OCI-LY3 (cell line): ENCODE measurements around the gene HS3ST3B1.

ENCODE experiments used
- H2AFZ ChIP-seq: fragments of 200-600, 300-600 bp; shearing (Covaris generic); 2 replicates; pipeline ENCODE4 v1.6.0; 2014; ENCODE audit warnings: antibody characterized with exemption, low read depth, low read length
- H3K27ac ChIP-seq: fragments of 200-600, 300-600 bp; sonication (generic); 2 replicates; pipeline ENCODE4 v1.5.1; 2014; ENCODE audit warnings: mild to moderate bottlenecking, low read length, moderate library complexity, mixed read lengths
- H3K27me3 ChIP-seq: fragments of 200-600, 300-600 bp; sonication (generic); 2 replicates; pipeline ENCODE4 v1.6.1; 2014; ENCODE audit warnings: low read depth, low read length, mixed read lengths
- H3K36me3 ChIP-seq: fragments of 200-600, 300-600 bp; sonication (generic); replicated peaks from 2 replicates; pipeline ENCODE3; 2014; ENCODE audit warnings: low read depth, low read length, mixed read lengths
- H3K4me1 ChIP-seq: fragments of 300-600, 200-600 bp; sonication (generic); 2 replicates; pipeline ENCODE4 v1.6.1; 2014; ENCODE audit warnings: low read length, mixed read lengths
- H3K4me2 ChIP-seq: fragments of 200-600, 300-600 bp; sonication (generic); 2 replicates; pipeline ENCODE4 v1.6.1; 2014; ENCODE audit warnings: low read length, mixed read lengths
- H3K4me3 ChIP-seq: fragments of 300-600, 200-600 bp; sonication (generic); 2 replicates; pipeline ENCODE4 v1.5.1; 2014; ENCODE audit warnings: antibody characterized with exemption, mild to moderate bottlenecking, low read length, moderate library complexity
- H3K79me2 ChIP-seq: fragments of 300-600, 200-600 bp; shearing (Covaris generic); 2 replicates; pipeline ENCODE4 v1.6.1; 2014; ENCODE audit warnings: mild to moderate bottlenecking, low read length, mixed read lengths
- H3K9ac ChIP-seq: fragments of 300-600, 200-600 bp; shearing (Covaris generic); 2 replicates; pipeline ENCODE4 v1.6.0; 2014; ENCODE audit warnings: mild to moderate bottlenecking, low read length, moderate library complexity
- H3K9me3 ChIP-seq: fragments of 200-600, 300-600 bp; shearing (Covaris generic); 2 replicates; pipeline ENCODE4 v1.6.1; 2014; ENCODE audit warnings: low read length, mixed read lengths; ENCODE audit not compliant: insufficient read depth
- H4K20me1 ChIP-seq: fragments of 200-600, 300-600 bp; sonication (generic); 2 replicates; pipeline ENCODE4 v1.6.1; 2016; ENCODE audit warnings: low read length, mixed read lengths; ENCODE audit not compliant: insufficient read depth
- CTCF ChIP-seq: fragments of 200-600, 300-600 bp; sonication (generic); IDR thresholded peaks from 2 replicates; pipeline ENCODE4 v1.5.1; 2014; ENCODE audit warnings: antibody characterized with exemption, low read length, low read depth
- EZH2phosphoT487 ChIP-seq: fragments of 200-600 bp; shearing (Covaris generic); IDR thresholded peaks from 2 replicates; pipeline ENCODE4 v1.6.1; 2018; ENCODE audit warnings: antibody characterized with exemption, mixed run types, low read depth

Gene HS3ST3B1

DNA sequence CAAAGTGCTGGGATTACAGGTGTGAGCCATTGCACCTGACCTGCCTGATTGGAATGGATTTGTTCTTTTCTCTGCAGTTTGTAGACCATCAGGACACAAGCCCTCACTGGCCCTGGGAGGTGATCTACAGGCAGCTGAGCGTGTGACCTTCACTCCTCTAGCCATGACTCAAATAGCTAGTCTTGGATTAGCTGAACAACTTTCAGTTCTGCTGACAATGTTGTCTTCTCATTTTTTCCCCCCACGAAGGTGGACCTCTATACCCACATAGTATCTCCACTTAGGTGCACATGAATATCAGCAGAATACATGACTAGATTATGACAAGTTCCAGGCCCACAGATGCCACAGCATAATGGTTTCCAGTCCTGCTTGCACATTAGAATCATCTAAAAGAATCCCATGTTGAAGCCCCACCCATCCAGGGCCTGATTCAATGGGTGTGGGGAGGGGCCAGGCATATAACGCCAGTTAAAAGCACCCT, 36.8 kb downstream of the HS3ST3B1 start:
- peaks cover 6% of the 10 kb centered on the region for H3K4me1 ChIP-seq
- no peak for TF ChIP-seq EZH2phosphoT487
- H3K4me2 ChIP-seq, result peak overlapping the region; percentile 26; the same call in 1 of the 2 replicates
- H3K9me3 ChIP-seq, result no peaks in the 10 kb centered on the region
- peaks cover 3% of the 10 kb centered on the region; the same call in 1 of the 2 replicates for H4K20me1 ChIP-seq
- peaks cover 23% of the 10 kb centered on the region for H3K27me3 ChIP-seq
- H3K9ac ChIP-seq, result no peak overlapping the region
- H3K79me2 ChIP-seq, result no peaks in the 10 kb centered on the region
- no peak overlapping the region for H3K27ac ChIP-seq
- no peak overlapping the region for H3K4me3 ChIP-seq
- H2AFZ ChIP-seq, result no peak overlapping the region
- no peaks in the 10 kb centered on the region for H3K36me3 ChIP-seq

DNA sequence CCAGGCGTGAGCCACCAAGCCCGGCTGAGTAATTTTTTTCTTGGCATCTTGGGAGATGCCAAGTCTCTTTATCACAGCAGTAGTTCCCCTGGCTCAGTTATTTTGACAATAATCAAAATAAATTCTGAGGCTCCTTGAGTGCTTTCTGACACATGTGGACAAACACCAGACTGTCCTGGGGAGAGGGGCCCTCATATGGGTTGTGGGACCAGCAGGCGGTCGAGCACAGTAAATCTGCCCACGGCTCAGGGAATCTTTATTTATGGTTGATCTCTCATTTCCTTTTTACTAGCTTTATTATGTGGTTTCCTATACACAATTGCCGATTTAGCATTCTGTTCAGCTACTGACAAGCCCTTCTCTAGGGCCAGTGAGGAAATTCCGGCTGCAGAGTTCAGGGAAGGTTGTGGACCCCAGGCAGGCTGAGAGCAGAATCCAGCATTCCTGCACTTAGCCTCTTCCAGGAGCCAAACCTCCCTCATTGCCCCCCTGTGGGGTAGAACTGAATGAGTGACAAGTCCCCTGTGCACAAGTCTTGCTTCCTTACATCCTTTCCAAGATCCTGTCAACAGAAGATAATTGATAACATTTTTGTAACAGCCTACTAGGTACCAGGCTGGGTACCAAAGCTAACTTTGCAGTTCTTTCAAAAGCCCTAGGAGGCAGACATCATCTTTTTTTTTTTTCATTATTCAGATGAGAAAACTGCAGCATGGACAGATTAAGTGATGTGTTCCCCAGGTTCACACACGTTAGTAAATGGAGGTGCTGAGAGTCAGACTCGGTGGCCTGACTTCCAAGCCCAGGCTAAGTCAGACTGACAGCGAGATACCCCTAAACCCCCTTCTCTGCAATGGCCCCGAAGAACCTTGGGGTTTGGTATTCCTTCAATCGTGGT, 40.2 kb downstream of the HS3ST3B1 start:
- Histone ChIP-seq H3K27ac (no peak overlapping the region), H3K4me3 (no peak overlapping the region), H2AFZ (no peak overlapping the region), H3K9ac (no peak overlapping the region), H4K20me1 (peaks cover 3% of the 10 kb centered on the region; the same call in 1 of the 2 replicates), H3K27me3 (peaks cover 23% of the 10 kb centered on the region), H3K4me1 (peaks cover 6% of the 10 kb centered on the region), H3K4me2 (no peak overlapping the region), H3K9me3 (no peaks in the 10 kb centered on the region), H3K79me2 (no peaks in the 10 kb centered on the region), H3K36me3 (no peaks in the 10 kb centered on the region)
- TF ChIP-seq EZH2phosphoT487 (no peak), CTCF (no peak)

DNA sequence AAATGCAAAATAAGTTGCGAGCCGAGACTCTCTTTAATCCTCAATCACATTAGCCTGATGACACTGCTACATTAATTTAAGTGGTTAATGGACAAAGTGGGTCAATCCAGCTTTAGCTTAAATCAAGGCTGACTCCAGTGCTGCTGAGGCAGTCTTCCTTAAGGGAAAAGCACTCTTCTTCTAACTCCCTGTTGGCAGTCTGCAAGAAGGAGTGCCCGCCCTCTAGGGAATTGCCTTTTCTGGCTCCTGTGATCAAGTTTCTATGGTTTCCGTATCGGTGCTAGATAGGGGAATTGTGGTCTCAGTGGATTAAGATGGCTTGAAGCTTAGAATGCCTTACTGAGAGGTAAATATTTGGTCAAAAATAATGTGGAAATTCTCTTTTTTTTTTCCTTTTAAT, 41.0 kb downstream of the HS3ST3B1 start:
- peaks cover 3% of the 10 kb centered on the region; the same call in 1 of the 2 replicates for H4K20me1 ChIP-seq
- TF ChIP-seq CTCF (no peak), EZH2phosphoT487 (no peak)
- no peak overlapping the region for H3K9ac ChIP-seq
- H3K79me2 ChIP-seq, result no peaks in the 10 kb centered on the region
- H3K9me3 ChIP-seq, result no peaks in the 10 kb centered on the region
- peaks cover 10% of the 10 kb centered on the region for H3K4me1 ChIP-seq
- no peak overlapping the region for H2AFZ ChIP-seq
- no peak overlapping the region for H3K27ac ChIP-seq
- H3K36me3 ChIP-seq, result no peaks in the 10 kb centered on the region
- no peak overlapping the region for H3K4me2 ChIP-seq
- no peak overlapping the region for H3K4me3 ChIP-seq
- peaks cover 20% of the 10 kb centered on the region for H3K27me3 ChIP-seq

- Histone ChIP-seq H3K4me2 (no peak overlapping the region), H3K79me2 (no peaks in the 10 kb centered on the region), H2AFZ (no peak overlapping the region), H3K27ac (no peak overlapping the region), H3K9ac (no peak overlapping the region), H3K36me3 (no peaks in the 10 kb centered on the region), H4K20me1 (no peaks in the 10 kb centered on the region), H3K4me1 (peaks cover 21% of the 10 kb centered on the region), H3K4me3 (no peak overlapping the region), H3K9me3 (no peaks in the 10 kb centered on the region), H3K27me3 (peaks cover 36% of the 10 kb centered on the region)
- no peak for TF ChIP-seq CTCF
- TF ChIP-seq EZH2phosphoT487, result no peak
These were observed 45.9 kb downstream of the HS3ST3B1 start for GRCh38 chr17:14346801-14347200.
